CD4-positive, alpha-beta T cell (primary cell): Measurements from ENCODE around the gene NOSTRIN. TPM values are rescaled to one million over a fixed set of nuclear protein-coding genes. Genes with fewer than 3 reads are reported as not detected.
A peak's percentile ranks its signal among the peaks of the same experiment; 100 is the strongest.

Experiments used
- ATAC-seq: fragments of 200-7000 bp; cut with Tn5 transposase; one replicate; pipeline ENCODE4 v1.10.0; 2022; ENCODE audit warnings: mild to moderate bottlenecking; ENCODE audit not compliant: poor library complexity
- CTCF ChIA-PET: fragments of 350-600 bp; sonication (Branson Sonifier 250); formaldehyde crosslinking; loops from one replicate; lab custom pipeline; 2021; ENCODE audit warnings: antibody characterized with exemption, inconsistent platforms; lab: Charles Lee
- POLR2A ChIA-PET: fragments of 350-600 bp; sonication (Branson Sonifier 250); formaldehyde crosslinking; loops from one replicate; lab custom pipeline; 2021; ENCODE audit warnings: antibody characterized with exemption, inconsistent platforms; lab: Charles Lee
- DNase-seq, 14 experiments: peaks; one replicate each; pipeline ENCODE4 v3.0.0-alpha.2; 2013 to 2020; ENCODE audit warnings: mixed read lengths in 2 of 14
- H3K27ac ChIP-seq, 2 donors: one replicate each; pipeline versions ENCODE4 v1.5.1 to v1.7.0; 2013; ENCODE audit warnings: low read length in 2 of 2, low read depth in 1 of 2, mild to moderate bottlenecking in 1 of 2
- H3K27me3 ChIP-seq, 2 experiments: 1 replicate in 1 of 2; 2 replicates in 1 of 2; pipeline versions ENCODE4 v1.6.1 to v1.7.0; 2013; ENCODE audit warnings: low read length in 2 of 2, control low read depth in 1 of 2, mild to moderate bottlenecking in 1 of 2, moderate library complexity in 1 of 2; ENCODE audit not compliant: insufficient read depth in 2 of 2, control insufficient read depth in 1 of 2
- H3K36me3 ChIP-seq: one replicate; pipeline ENCODE4 v1.6.1; 2013; ENCODE audit warnings: low read length, control low read depth; ENCODE audit not compliant: insufficient read depth
- H3K4me1 ChIP-seq: one replicate; pipeline ENCODE4 v1.6.1; 2013; ENCODE audit warnings: low read length, control low read depth; ENCODE audit not compliant: insufficient read depth
- H3K4me3 ChIP-seq: one replicate; pipeline ENCODE4 v1.5.1; 2013; ENCODE audit warnings: mild to moderate bottlenecking, low read length, moderate library complexity
- H3K9me3 ChIP-seq, 2 experiments: 1 replicate in 1 of 2; 2 replicates in 1 of 2; pipeline versions ENCODE4 v1.6.1 to v1.7.0; 2013; ENCODE audit warnings: low read length in 2 of 2, mild to moderate bottlenecking in 2 of 2, control low read depth in 1 of 2, moderate library complexity in 1 of 2; ENCODE audit not compliant: control insufficient read depth in 1 of 2, insufficient read depth in 1 of 2
- H3K27ac Mint-ChIP-seq: one replicate; pipeline ENCODE4 v1.8.0; 2020; ENCODE audit warnings: mixed read lengths
- H3K27me3 Mint-ChIP-seq: one replicate; pipeline ENCODE4 v1.8.0; 2021; ENCODE audit warnings: mixed read lengths
- H3K36me3 Mint-ChIP-seq: one replicate; pipeline ENCODE4 v1.8.0; 2021; ENCODE audit warnings: low read depth, mixed read lengths
- H3K4me1 Mint-ChIP-seq: one replicate; pipeline ENCODE4 v1.8.0; 2021; ENCODE audit warnings: low read depth, mixed read lengths
- H3K4me3 Mint-ChIP-seq: one replicate; pipeline ENCODE4 v1.8.0; 2020; ENCODE audit warnings: mild to moderate bottlenecking, mixed read lengths
- H3K9me3 Mint-ChIP-seq: one replicate; pipeline ENCODE4 v1.8.0; 2020; ENCODE audit warnings: mixed read lengths
- intact Hi-C, 2 experiments: fragments of 100-400 bp; cut with DNase I in 1 of 2; cut with micrococcal nuclease in 1 of 2; formaldehyde crosslinking; loops; one replicate each; pipeline versions ENCODE4 v1.15.1 to v1.9.0; 2023 to 2025; cut with DNase I, micrococcal nuclease
- total RNA-seq, 174 experiments: library from RNA in 2 of 174; stranded (reverse) in 2 of 174; gene quantifications; one replicate each; pipeline ENCODE4 v1.2.3 and lab custom pipeline; 2021 to 2026
- TF ChIP-seq, protein P1 (sequence below): fragments of 200-600 bp; IDR thresholded peaks from one replicate; pipeline ENCODE4 v1.8.0; 2022; ENCODE audit warnings: antibody characterized with exemption, mild to moderate bottlenecking

Gene NOSTRIN
- total RNA-seq, 2 experiments from 2014 or later: 0.92 to 1.0 TPM

DNA sequence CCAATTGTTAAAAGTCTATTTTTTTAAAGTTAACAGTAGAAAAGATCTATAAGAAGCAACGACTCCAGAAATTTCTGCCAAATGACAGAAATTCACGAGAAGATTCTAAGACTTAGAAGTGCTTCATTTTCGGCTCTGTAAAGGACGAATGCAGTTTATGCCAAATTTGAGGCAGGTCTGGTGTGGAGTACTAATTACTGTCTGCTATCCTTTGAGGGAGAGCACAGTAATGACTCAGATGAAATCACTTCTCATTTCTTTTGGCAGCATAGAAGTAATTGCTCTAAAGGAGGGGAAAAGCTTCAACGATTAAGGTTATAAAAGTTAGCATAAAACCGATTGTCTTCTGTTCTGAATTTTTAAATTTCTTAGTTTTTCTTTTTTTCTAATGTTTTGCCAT is 110.0 kb downstream of the NOSTRIN start:
- ATAC-seq (no peak), DNase-seq (no peak)
- H3K27ac ChIP-seq: no peak overlapping the region
- H3K27me3 ChIP-seq: peaks cover 5 to 7% of the 10 kb centered on the region in 2 experiments
- Mint-ChIP-seq H3K9me3 (no peaks in the 10 kb centered on the region), H3K4me3 (no peak overlapping the region), H3K27ac (no peak overlapping the region), H3K4me1 (peaks cover 8% of the 10 kb centered on the region), H3K27me3 (peaks cover 40% of the 10 kb centered on the region), H3K36me3 (no peaks in the 10 kb centered on the region)
- H3K9me3 ChIP-seq: peaks cover 0 to 5% of the 10 kb centered on the region in 2 experiments
- intact Hi-C loops: loop anchor here in 1 of 2 experiments (10.0 kb wide), 2 partner anchors 148 to 208 kb away; no protein-coding TSS in a partner anchor
- peaks cover 8% of the 10 kb centered on the region for H3K4me1 ChIP-seq
- ChIA-PET POLR2A (no interaction called here), CTCF (no interaction called here)
- TF ChIP-seq, protein P1, sequence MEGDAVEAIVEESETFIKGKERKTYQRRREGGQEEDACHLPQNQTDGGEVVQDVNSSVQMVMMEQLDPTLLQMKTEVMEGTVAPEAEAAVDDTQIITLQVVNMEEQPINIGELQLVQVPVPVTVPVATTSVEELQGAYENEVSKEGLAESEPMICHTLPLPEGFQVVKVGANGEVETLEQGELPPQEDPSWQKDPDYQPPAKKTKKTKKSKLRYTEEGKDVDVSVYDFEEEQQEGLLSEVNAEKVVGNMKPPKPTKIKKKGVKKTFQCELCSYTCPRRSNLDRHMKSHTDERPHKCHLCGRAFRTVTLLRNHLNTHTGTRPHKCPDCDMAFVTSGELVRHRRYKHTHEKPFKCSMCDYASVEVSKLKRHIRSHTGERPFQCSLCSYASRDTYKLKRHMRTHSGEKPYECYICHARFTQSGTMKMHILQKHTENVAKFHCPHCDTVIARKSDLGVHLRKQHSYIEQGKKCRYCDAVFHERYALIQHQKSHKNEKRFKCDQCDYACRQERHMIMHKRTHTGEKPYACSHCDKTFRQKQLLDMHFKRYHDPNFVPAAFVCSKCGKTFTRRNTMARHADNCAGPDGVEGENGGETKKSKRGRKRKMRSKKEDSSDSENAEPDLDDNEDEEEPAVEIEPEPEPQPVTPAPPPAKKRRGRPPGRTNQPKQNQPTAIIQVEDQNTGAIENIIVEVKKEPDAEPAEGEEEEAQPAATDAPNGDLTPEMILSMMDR: no peak
- H3K36me3 ChIP-seq: no peaks in the 10 kb centered on the region
- no peak overlapping the region for H3K4me3 ChIP-seq

DNA sequence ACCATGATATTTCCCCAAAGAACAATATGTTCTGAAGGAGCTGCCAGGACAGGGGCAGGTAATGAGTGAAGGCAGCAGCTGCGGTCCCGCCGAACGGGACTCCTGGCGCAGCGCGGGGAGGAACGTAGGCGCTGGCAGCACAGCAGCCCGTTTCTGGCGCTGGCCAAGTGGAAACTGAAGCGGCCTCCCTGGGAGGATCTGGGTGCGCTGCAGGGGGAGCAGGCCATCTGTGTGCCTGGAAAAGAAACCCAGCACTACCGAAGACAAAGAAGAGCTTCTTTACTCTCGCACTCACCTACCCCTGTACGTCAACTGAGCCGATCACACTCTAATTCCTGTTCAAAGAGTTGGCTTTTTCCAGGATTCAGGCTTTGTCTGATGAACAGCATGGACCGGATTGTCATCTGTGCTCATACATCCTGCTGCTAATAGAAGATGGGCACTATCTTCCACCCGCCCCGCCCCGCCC is 110.5 kb downstream of the NOSTRIN start:
- no peak overlapping the region for H3K4me3 Mint-ChIP-seq
- TF ChIP-seq, protein P1: no peak
- H3K4me1 Mint-ChIP-seq: peaks cover 8% of the 10 kb centered on the region
- Histone ChIP-seq H3K4me3 (peak overlapping the region; percentile 8), H3K4me1 (peaks cover 8% of the 10 kb centered on the region), H3K27ac (no peak overlapping the region), H3K9me3 (peaks cover 0 to 5% of the 10 kb centered on the region in 2 experiments), H3K27me3 (peaks cover 5 to 7% of the 10 kb centered on the region in 2 experiments), H3K36me3 (no peaks in the 10 kb centered on the region)
- intact Hi-C loops: loop anchor here in 1 of 2 experiments (10.0 kb wide), 2 partner anchors 148 to 208 kb away; no protein-coding TSS in a partner anchor
- POLR2A ChIA-PET: no interaction called here
- CTCF ChIA-PET: no interaction called here
- H3K27ac Mint-ChIP-seq: no peak overlapping the region
- ATAC-seq (no peak), DNase-seq (peak in 1 of 14 experiments; percentile 7)
- H3K9me3 Mint-ChIP-seq: no peaks in the 10 kb centered on the region
- no peaks in the 10 kb centered on the region for H3K36me3 Mint-ChIP-seq
- H3K27me3 Mint-ChIP-seq: peaks cover 35% of the 10 kb centered on the region

DNA sequence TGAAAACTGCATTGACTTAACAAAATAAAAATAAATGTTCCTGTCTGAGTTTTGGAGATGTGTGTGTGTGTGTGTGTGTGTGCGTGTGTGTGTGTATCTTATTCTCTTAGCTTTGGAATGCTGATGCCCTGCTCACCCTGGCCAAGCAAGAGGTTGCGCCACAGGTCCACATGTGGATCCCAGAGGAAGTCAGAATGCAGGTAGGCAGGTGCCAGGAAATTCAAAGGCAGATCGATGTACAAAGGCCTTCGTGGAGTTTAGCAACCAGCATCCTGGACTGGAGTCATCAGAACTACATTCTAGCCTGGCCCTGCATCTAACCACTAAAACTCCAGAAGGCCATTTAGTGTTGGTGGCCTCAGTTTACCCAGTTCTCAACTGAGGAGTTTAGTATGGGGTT is 111.1 kb downstream of the NOSTRIN start:
- intact Hi-C loops: loop anchor here in 1 of 2 experiments (10.0 kb wide), 2 partner anchors 149 to 209 kb away; no protein-coding TSS in a partner anchor
- H3K27ac ChIP-seq: no peak overlapping the region
- no peaks in the 10 kb centered on the region for H3K36me3 Mint-ChIP-seq
- ChIA-PET CTCF (no interaction called here), POLR2A (no interaction called here)
- H3K36me3 ChIP-seq: no peaks in the 10 kb centered on the region
- TF ChIP-seq, protein P1: no peak
- no peak overlapping the region for H3K4me3 ChIP-seq
- ATAC-seq: no peak
- H3K4me1 Mint-ChIP-seq: peaks cover 8% of the 10 kb centered on the region
- peaks cover 5 to 7% of the 10 kb centered on the region in 2 experiments for H3K27me3 ChIP-seq
- H3K9me3 Mint-ChIP-seq: no peaks in the 10 kb centered on the region
- no peak for DNase-seq
- H3K27ac Mint-ChIP-seq: no peak overlapping the region
- peaks cover 8% of the 10 kb centered on the region for H3K4me1 ChIP-seq
- peaks cover 34% of the 10 kb centered on the region for H3K27me3 Mint-ChIP-seq
- peaks cover 0 to 5% of the 10 kb centered on the region in 2 experiments for H3K9me3 ChIP-seq
- no peak overlapping the region for H3K4me3 Mint-ChIP-seq

Other genes starting within 250 kb of the NOSTRIN start
- gene SPC25, start 87.8 kb downstream of the NOSTRIN start, total RNA-seq: under 1 TPM in 1 of 2 experiments, not detected in 1; 0.17 TPM
- not detected for gene G6PC2, start 98.7 kb downstream of the NOSTRIN start, total RNA-seq
- not detected for gene ABCB11, start 228.7 kb downstream of the NOSTRIN start, total RNA-seq